Inflammatory macrophage treated with lipopolysaccharide for 1 hour (primary cell): ENCODE data around the gene RHBDD2.
"Not testable (repeated sequence)": the region's sequence is repeated elsewhere in the genome, so short reads cannot be mapped to it uniquely, and the experiment has no call there.

Source experiments
- DNase-seq, 2 donors: peaks; one replicate each; pipeline ENCODE4 v3.0.0-alpha.2; 2020 to 2022

The RHBDD2 gene

GRCh38 chr7:75889223-75889825, 10.5 kb downstream of the RHBDD2 start:
- DNase-seq: no peak

- no peak for DNase-seq
Measured at GRCh38 chr7:75889826-75890225, 11.0 kb downstream of the RHBDD2 start.

- not testable (repeated sequence) for DNase-seq
Measured at GRCh38 chr7:75891237-75891636, 12.4 kb downstream of the RHBDD2 start.

GRCh38 chr7:75891815-75892411, 13.1 kb downstream of the RHBDD2 start:
- no peak for DNase-seq

- DNase-seq: no peak
Measured at GRCh38 chr7:75892634-75893272, 13.9 kb downstream of the RHBDD2 start.

GRCh38 chr7:75896803-75897327, 18.0 kb downstream of the RHBDD2 start:
- DNase-seq: no peak

GRCh38 chr7:75900617-75901315, 21.9 kb downstream of the RHBDD2 start:
- no peak for DNase-seq

- peak; percentile 71 to 78 for DNase-seq
Measured at GRCh38 chr7:75905785-75906604, 27.2 kb downstream of the RHBDD2 start.

- no peak for DNase-seq
Measured at GRCh38 chr7:75906991-75907667, 28.3 kb downstream of the RHBDD2 start.

- not testable (repeated sequence) for DNase-seq
Measured at GRCh38 chr7:75907668-75908039, 28.8 kb downstream of the RHBDD2 start.

GRCh38 chr7:75909521-75910132, 30.8 kb downstream of the RHBDD2 start:
- DNase-seq: no peak

GRCh38 chr7:75911186-75911585, 32.4 kb downstream of the RHBDD2 start:
- not testable (repeated sequence) for DNase-seq

- no peak for DNase-seq
Measured at GRCh38 chr7:75913437-75913836, 34.6 kb downstream of the RHBDD2 start.

- DNase-seq: no peak
Measured at GRCh38 chr7:75914169-75914654, 35.4 kb downstream of the RHBDD2 start.

GRCh38 chr7:75914655-75915415, 36.0 kb downstream of the RHBDD2 start, which contains the start of gene POR:
Gene POR (plus strand): TSS chr7:75915155. CDS start chr7:75954002, 38,847 bp downstream.
- peak; percentile 88 to 98 for DNase-seq

GRCh38 chr7:75915416-75916156, 36.8 kb downstream of the RHBDD2 start:
- DNase-seq: peak in 1 of 2 donors; percentile 31

GRCh38 chr7:75916259-75916658, 37.4 kb downstream of the RHBDD2 start:
- DNase-seq: peak in 1 of 2 donors; percentile 42

GRCh38 chr7:75916685-75917634, 38.1 kb downstream of the RHBDD2 start:
- no peak for DNase-seq
